Small intestine (tissue), 7 donors: ENCODE measurements around the gene TIGAR. TPM values are rescaled to one million over a fixed set of nuclear protein-coding genes. Genes with fewer than 3 reads are reported as not detected.

Experiments used
- DNase-seq, 2 donors: peaks; one replicate each; pipeline versions ENCODE4 v3.0.0 to v3.0.0-alpha.2; 2013
- FAIRE-seq: peaks from 2 replicates; lab custom pipeline; 2012; peaks lifted over from hg19 to GRCh38; lab: Jason Lieb, UNC
- H3K27ac ChIP-seq, 3 donors: one replicate each; pipeline ENCODE4 v1.5.1; 2013; ENCODE audit warnings: low read length in 2 of 3, mild to moderate bottlenecking in 2 of 3, control low read depth in 1 of 3, inconsistent platforms in 1 of 3, low read depth in 1 of 3, moderate library complexity in 1 of 3
- H3K27me3 ChIP-seq, 3 donors: one replicate each; pipeline ENCODE4 v1.6.1; 2013; ENCODE audit warnings: low read length in 3 of 3, inconsistent platforms in 1 of 3; ENCODE audit not compliant: control insufficient read depth in 3 of 3, insufficient read depth in 3 of 3
- H3K36me3 ChIP-seq, 3 donors: one replicate each; pipeline ENCODE4 v1.6.1; 2013; ENCODE audit warnings: low read length in 3 of 3, inconsistent platforms in 1 of 3, low read depth in 1 of 3, mild to moderate bottlenecking in 1 of 3, moderate library complexity in 1 of 3; ENCODE audit not compliant: control insufficient read depth in 3 of 3, insufficient read depth in 2 of 3
- H3K4me1 ChIP-seq, 3 donors: one replicate each; pipeline ENCODE4 v1.6.1; 2013; ENCODE audit warnings: low read length in 2 of 3, inconsistent platforms in 1 of 3, low read depth in 1 of 3, mild to moderate bottlenecking in 1 of 3, moderate library complexity in 1 of 3; ENCODE audit not compliant: control insufficient read depth in 3 of 3, insufficient read depth in 2 of 3
- H3K4me3 ChIP-seq, 3 donors: one replicate each; pipeline ENCODE4 v1.5.1; 2013; ENCODE audit warnings: low read length in 3 of 3, control low read depth in 1 of 3, inconsistent platforms in 1 of 3, low read depth in 1 of 3, mild to moderate bottlenecking in 1 of 3, moderate library complexity in 1 of 3
- H3K9me3 ChIP-seq, 2 donors: one replicate each; pipeline ENCODE4 v1.6.1; 2013; ENCODE audit warnings: low read depth in 1 of 2, low read length in 1 of 2; ENCODE audit not compliant: control insufficient read depth in 2 of 2, insufficient read depth in 1 of 2
- WGBS, 3 donors: extraction: QIAGEN DNeasy Blood & Tissue Kit; methylation state at CpG; one replicate each; pipeline ENCODE4 v1.1.7; 2013; 5-methylcytosine and 5-hydroxymethylcytosine counted together
- polyA plus RNA-seq, 4 donors: library from polyadenylated mRNA; stranded (reverse) in 3 of 4; unstranded in 1 of 4; fragments of 200-250 nt in 3 of 4; fragments of 120-200 nt in 1 of 4; gene quantifications; one replicate each; pipeline versions ENCODE4 v1.2.1 to v1.2.3, GENCODE V29; 2013
- donor health status: healthy with polysubstance abuse.
- donor health status: control.
- donor health status: control.
- donor health status: Bipolar disorder and iron deficiency.
- donor health status: healthy.

TIGAR gene
- polyA plus RNA-seq, 4 donors: 3.5 to 10.1 (median 5.4) TPM

DNA sequence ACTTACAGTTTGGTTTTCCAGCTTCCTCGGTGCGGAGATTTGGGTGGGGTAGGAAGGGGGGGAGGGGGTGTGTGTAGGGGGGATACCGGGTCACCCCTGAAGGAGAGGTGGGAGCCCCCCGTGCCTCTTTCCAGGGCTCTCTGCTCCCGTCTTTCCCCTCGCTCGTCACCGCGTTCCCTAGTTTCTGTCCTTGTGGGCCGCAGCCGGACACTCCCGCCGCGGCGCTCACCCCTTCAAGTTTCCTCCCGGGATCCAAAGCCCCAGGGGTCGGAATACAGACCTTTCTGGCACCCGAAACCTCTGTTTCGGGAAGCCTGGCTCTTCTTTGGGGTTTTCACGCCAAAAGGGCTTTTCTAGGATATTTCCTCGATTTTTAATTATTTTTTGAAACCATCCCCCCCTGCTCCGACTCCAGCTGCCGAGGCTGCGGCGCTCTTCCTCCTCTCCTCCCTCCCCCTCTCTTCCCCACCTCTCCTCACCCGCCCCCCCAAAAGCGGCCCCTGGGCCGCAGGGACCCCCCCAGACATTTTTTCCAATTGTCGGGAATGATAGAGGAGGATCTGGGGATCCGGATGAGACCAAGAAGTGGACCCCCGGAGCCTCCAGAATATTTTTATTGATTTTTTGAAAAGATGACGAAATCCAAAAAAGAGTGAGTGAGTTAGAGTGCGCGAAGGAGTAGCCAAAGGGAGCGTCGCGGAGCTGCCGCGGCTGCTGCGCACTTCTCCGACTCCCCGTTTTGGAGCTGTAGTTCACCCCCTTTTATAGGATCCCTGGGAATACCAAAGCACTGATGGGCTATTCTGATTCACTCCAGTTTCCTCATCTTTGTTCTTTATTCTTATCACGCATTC lies 45.8 kb upstream of the TIGAR start:
- H3K27ac ChIP-seq: peak overlapping the region; percentile 80 to 98 (median 88)
- H3K4me1 ChIP-seq: peaks cover 4 to 56% (median 8%) of the 10 kb centered on the region in 3 donors
- DNase-seq: peak; percentile 46 to 69
- H3K27me3 ChIP-seq: no peaks in the 10 kb centered on the region
- H3K9me3 ChIP-seq: no peaks in the 10 kb centered on the region
- WGBS, 3 donors: 1 to 2% (median 1%) methylated on average over 43 of the region's 43 CpGs
- peak overlapping the region; percentile 76 to 98 (median 90) for H3K4me3 ChIP-seq
- peaks cover 3 to 38% (median 8%) of the 10 kb centered on the region in 3 donors for H3K36me3 ChIP-seq
- no peak for FAIRE-seq

- DNase-seq: peak; percentile 29 to 54
- H3K4me1 ChIP-seq: peaks cover 6 to 58% (median 7%) of the 10 kb centered on the region in 3 donors
- no peak for FAIRE-seq
- WGBS, 3 donors: 10 to 30% (median 13%) methylated on average over 14 of the region's 14 CpGs
- no peaks in the 10 kb centered on the region for H3K9me3 ChIP-seq
- peak overlapping the region; percentile 76 to 98 (median 90) for H3K4me3 ChIP-seq
- peak overlapping the region; percentile 80 to 98 (median 88) for H3K27ac ChIP-seq
- peaks cover 4 to 44% (median 8%) of the 10 kb centered on the region in 3 donors for H3K36me3 ChIP-seq
- H3K27me3 ChIP-seq: no peaks in the 10 kb centered on the region
Measured at GRCh38 chr12:4275870-4276301, 45.1 kb upstream of the TIGAR start.

DNA sequence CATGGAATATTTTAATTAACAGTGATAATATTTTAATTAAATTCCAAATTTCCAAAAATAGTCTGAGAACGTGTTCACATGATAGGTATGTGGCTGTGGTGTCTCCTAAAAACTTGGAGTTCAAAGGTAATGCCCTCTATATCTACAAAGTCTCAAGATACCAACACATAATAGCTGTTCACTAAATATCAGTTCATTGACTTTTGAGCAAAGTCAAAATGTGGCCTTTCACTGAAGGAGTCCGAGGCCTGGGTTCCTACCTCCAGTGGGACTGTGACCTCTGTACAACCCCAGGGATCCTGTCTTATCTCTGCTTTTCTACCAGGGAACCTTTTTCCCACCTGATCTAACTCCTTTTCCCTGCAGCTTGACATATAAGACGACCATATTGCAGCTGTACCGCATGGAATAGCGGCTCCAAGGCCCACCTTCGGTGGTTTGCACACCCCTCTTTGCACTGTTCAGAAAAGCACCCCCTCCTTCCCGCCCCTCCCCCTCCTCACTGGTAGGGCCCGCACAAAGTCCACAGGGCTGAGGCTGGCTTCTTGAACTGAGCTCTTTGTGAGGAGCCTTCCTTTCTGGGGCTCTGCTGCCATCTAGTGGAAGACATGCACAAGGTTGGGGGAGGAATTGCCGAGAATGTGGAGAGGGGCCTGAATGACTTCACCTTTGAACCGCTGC lies 44.3 kb upstream of the TIGAR start:
- Histone ChIP-seq H3K4me1 (peaks cover 7 to 64% (median 12%) of the 10 kb centered on the region in 3 donors), H3K9me3 (no peaks in the 10 kb centered on the region), H3K4me3 (peak overlapping the region in 1 of 3 donors; percentile 98), H3K36me3 (peaks cover 5 to 52% (median 8%) of the 10 kb centered on the region in 3 donors), H3K27me3 (no peaks in the 10 kb centered on the region), H3K27ac (peak overlapping the region; percentile 75 to 88 (median 80))
- DNase-seq (peak; percentile 96 to 97), FAIRE-seq (no peak)
- WGBS, 3 donors: 1 to 4% (median 2%) methylated on average over 10 of the region's 10 CpGs

DNA sequence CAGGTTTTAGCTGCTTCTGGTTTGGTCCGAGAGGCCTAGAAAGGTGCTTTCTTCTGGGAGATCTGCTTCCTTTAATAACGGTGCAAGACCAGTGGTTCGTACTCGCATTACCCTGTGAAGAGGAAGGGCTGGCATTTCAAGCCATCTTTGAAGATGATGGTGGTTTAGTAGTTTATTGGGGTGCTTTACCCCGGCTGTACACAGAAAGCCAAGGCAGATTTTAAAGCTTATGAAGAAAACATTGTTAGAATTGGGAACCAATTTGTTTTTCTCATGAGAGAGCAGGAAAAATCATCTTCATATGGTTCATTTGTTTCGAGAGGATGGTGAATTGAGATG lies 43.8 kb upstream of the TIGAR start:
- Histone ChIP-seq H3K27me3 (no peaks in the 10 kb centered on the region), H3K9me3 (no peaks in the 10 kb centered on the region), H3K36me3 (peaks cover 5 to 57% (median 8%) of the 10 kb centered on the region in 3 donors), H3K27ac (peak overlapping the region in 2 of 3 donors; percentile 75 to 88), H3K4me3 (peak overlapping the region in 1 of 3 donors; percentile 12), H3K4me1 (peaks cover 7 to 68% (median 12%) of the 10 kb centered on the region in 3 donors)
- DNase-seq (no peak), FAIRE-seq (no peak)
- WGBS, 3 donors: 5 to 21% (median 10%) methylated on average over 6 of the region's 6 CpGs

- FAIRE-seq: no peak
- WGBS, 3 donors: 23 to 48% (median 36%) methylated on average over 3 of the region's 3 CpGs
Measured at GRCh38 chr12:4277857-4278256, 43.2 kb upstream of the TIGAR start.

DNA sequence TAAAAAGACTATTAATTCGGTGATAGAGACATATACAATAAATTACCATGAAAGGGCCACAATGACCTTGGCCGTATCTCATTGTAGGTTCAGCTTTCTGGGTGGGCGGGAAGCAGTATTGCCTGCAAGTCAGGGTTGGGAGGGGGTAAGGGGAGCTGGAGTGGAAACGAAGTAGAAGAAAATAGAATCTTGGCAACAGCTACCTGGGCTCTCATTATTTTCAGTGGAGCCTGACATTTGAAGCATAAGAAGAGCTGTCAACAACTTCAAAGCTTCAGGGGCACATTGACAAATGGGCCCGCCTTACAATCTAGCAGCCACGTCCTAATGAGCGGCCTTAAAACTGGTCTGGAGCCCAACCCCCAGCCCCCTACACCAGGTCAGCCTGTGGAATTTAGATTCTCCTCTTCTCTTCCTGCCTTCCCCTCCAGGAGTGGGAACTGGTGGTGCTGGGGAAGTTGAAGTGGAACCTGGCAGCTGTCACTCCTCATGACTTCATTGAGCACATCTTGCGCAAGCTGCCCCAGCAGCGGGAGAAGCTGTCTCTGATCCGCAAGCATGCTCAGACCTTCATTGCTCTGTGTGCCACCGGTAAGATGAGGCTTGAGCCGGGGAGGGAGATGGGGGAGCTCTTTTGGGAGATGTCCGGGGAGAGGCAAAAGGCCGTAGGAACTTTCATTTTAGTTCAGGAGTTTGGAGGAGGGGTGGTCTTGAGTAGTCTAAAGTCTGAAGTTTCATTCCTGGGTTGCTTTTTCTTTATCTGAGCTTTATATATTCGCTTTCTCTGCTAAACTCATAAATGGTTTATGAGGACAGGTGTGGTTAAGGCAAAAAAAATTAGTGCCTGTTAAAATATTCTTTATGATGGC lies 42.5 kb upstream of the TIGAR start:
- peaks cover 7 to 71% (median 12%) of the 10 kb centered on the region in 3 donors for H3K4me1 ChIP-seq
- H3K36me3 ChIP-seq: peaks cover 5 to 71% (median 10%) of the 10 kb centered on the region in 3 donors
- DNase-seq (peak; percentile 85 to 88), FAIRE-seq (no peak)
- no peaks in the 10 kb centered on the region for H3K9me3 ChIP-seq
- WGBS, 3 donors: 16 to 39% (median 25%) methylated on average over 15 of the region's 15 CpGs
- no peaks in the 10 kb centered on the region for H3K27me3 ChIP-seq
- H3K27ac ChIP-seq: peak overlapping the region; percentile 24 to 88 (median 69)
- peak overlapping the region in 1 of 3 donors; percentile 5 for H3K4me3 ChIP-seq

More at GRCh38 chr12:4277857-4278256, 43.2 kb upstream of the TIGAR start:
- DNase-seq: peak in 1 of 2 donors; percentile 3
- no peaks in the 10 kb centered on the region for H3K27me3 ChIP-seq
- no peak overlapping the region for H3K4me3 ChIP-seq
- peaks cover 5 to 64% (median 8%) of the 10 kb centered on the region in 3 donors for H3K36me3 ChIP-seq
- H3K9me3 ChIP-seq: no peaks in the 10 kb centered on the region
- H3K4me1 ChIP-seq: peaks cover 7 to 69% (median 12%) of the 10 kb centered on the region in 3 donors
- H3K27ac ChIP-seq: peak overlapping the region in 2 of 3 donors; percentile 21 to 88

- no peaks in the 10 kb centered on the region for H3K9me3 ChIP-seq
- H3K27ac ChIP-seq: peak overlapping the region in 2 of 3 donors; percentile 52 to 88
- H3K4me1 ChIP-seq: peaks cover 7 to 74% (median 12%) of the 10 kb centered on the region in 3 donors
- FAIRE-seq: no peak
- no peak overlapping the region for H3K4me3 ChIP-seq
- peaks cover 6 to 78% (median 12%) of the 10 kb centered on the region in 3 donors for H3K36me3 ChIP-seq
- 15 to 56% (median 33%) methylated on average over 10 of the region's 10 CpGs for WGBS, 3 donors
- H3K27me3 ChIP-seq: no peaks in the 10 kb centered on the region
- peak; percentile 83 to 85 for DNase-seq
Measured at GRCh38 chr12:4279198-4279690, 41.8 kb upstream of the TIGAR start.
